Coronary artery (tissue), 2 donors: ENCODE data around the gene KLF5.
A peak's percentile ranks its signal among the peaks of the same experiment; 100 is the strongest.

Experiments
- DNase-seq: peaks from one replicate; pipeline ENCODE4 v3.0.0-alpha.2; 2017; ENCODE audit warnings: low spot score
- H3K27ac ChIP-seq, 2 donors: fragments of 200-600 bp; sonication (generic); one replicate each; pipeline ENCODE4 v1.5.1; 2016 to 2019
- H3K4me3 ChIP-seq: fragments of 200-600 bp; sonication (generic); 2 replicates; pipeline ENCODE4 v1.5.1; 2016; ENCODE audit warnings: mild to moderate bottlenecking, moderate library complexity
- TF ChIP-seq, protein P1 (sequence below): fragments of 200-600 bp; sonication (generic); IDR thresholded peaks from one replicate; pipeline ENCODE4 v1.5.1; 2019; ENCODE audit warnings: antibody characterized with exemption

Gene KLF5

DNA sequence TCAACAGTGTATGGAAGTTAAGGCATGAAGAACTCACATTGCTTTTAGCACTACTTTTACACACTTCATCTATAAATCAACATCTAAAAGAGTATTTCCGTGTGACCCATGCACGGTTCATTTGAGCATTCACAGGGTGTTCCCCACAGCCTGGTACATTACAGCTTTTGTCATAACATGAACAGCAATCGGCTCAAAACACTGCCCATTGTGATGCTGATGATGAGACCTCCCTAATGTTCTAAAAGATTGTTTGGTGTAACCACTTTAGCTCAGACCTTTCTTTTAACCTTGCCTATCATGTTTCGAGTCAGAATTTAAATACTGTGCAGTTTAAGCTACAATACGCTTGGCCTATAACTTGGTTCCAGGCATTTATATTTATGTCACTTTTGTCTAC is 4.1 kb upstream of the KLF5 start:
- Histone ChIP-seq H3K27ac (no peak overlapping the region), H3K4me3 (no peak overlapping the region)
- TF ChIP-seq, protein P1, sequence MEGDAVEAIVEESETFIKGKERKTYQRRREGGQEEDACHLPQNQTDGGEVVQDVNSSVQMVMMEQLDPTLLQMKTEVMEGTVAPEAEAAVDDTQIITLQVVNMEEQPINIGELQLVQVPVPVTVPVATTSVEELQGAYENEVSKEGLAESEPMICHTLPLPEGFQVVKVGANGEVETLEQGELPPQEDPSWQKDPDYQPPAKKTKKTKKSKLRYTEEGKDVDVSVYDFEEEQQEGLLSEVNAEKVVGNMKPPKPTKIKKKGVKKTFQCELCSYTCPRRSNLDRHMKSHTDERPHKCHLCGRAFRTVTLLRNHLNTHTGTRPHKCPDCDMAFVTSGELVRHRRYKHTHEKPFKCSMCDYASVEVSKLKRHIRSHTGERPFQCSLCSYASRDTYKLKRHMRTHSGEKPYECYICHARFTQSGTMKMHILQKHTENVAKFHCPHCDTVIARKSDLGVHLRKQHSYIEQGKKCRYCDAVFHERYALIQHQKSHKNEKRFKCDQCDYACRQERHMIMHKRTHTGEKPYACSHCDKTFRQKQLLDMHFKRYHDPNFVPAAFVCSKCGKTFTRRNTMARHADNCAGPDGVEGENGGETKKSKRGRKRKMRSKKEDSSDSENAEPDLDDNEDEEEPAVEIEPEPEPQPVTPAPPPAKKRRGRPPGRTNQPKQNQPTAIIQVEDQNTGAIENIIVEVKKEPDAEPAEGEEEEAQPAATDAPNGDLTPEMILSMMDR: no peak
- DNase-seq: no peak

DNA sequence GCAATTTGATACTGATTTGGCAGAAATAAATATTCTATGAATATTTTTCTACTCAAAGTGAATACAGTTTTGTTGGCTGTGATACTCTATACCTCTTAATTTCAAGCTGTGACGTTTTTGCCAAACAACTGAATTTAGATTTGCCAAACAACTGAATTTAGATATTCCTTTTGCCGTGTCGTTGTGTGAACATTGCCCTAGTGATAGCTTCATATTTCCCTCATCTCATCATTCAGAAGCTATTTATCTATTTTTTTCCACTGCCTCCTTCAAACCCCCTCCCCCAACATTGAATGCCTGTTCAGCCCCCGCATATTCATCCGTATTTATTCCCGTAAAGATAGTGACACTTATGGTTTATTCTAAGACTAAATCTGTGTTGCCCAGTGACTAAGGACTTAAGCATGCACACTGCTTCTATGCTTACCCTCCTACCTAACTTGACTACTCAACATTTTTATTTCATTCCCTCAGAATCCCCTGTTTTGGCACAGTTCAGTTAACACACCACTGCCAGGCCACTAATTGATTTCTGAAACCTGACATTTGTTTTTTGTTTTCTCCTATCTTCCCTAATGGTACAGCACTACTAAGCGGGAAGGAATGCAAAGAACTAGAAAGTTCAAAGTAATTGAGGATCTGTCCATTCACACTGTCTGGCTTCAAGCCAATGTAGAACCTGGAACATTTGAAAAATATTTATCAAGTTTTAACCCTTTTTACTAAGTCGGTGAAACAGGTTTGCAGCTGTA is 2.8 kb upstream of the KLF5 start:
- TF ChIP-seq, protein P1: no peak
- no peak for DNase-seq
- Histone ChIP-seq H3K4me3 (no peak overlapping the region), H3K27ac (no peak overlapping the region)

DNA sequence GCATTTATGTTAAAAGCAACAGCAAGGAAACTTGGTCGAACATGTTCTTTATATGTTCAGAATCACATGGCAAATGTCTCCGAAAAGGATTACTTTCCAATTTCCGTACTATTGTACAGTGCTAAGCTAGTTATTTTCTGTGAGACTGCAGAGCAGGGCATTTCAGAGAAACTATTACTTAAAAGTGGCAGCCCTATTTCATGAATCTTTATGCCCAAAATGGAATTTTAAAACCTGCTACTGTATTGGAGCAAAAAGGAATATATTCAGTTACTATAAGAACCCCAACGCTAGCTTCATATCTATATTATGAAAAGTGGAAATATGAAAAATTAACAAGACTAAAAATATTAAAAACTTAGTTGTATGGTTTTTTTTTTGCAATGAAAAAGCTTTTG is 2.2 kb upstream of the KLF5 start:
- TF ChIP-seq, protein P1: no peak
- Histone ChIP-seq H3K4me3 (no peak overlapping the region), H3K27ac (no peak overlapping the region)
- DNase-seq: no peak

DNA sequence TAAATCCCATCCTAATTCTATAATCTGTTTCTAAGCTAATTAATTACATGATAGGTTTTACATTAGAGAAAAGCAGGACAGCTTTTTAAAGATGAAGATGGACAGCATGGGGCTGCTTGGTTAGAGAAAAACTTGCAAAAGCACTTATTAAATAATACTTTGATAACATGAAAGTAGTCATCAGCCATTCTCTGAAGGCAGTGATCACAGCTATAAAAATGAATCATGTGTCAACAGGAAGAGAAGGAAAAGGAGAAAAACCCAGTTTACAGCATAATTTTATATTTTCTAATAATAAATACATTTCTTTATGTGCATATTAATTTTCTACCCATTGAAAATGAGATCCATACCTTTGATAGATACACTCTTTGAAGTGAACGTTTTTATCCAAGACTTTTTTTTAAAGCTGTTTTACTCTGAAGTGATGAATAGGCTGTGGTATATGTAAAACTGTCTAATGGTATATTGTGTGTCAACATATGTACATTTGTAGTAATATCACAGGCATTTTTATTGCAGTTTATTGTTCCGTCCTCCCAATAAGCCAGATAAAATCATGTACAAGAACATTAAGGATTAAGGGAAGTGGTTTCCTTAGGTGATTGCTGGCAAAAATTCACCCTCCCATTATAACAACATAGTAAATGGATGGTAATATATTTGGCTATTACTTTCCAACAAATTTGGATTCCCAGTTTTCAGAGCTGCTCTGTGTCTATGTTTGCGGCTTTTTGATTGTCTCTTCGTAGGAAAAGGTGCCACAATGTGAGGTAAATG is 1.3 kb upstream of the KLF5 start:
- Histone ChIP-seq H3K27ac (no peak overlapping the region), H3K4me3 (no peak overlapping the region)
- DNase-seq: no peak
- TF ChIP-seq, protein P1: no peak

DNA sequence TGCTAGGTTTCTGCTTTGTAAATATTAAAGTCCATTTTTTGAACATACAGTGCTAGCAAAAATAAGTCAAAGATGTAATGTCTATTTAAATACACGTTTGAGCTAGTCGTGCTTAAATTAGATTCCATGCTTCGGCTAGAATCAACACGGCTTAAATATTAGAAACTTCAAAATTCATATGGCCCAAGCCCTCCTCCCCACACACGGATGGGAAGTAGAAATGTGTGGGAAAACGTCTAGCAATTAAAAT is 816 bp upstream of the KLF5 start:
- TF ChIP-seq, protein P1: no peak
- DNase-seq: no peak
- Histone ChIP-seq H3K27ac (peak overlapping the region in 1 of 2 donors; percentile 33), H3K4me3 (peak overlapping the region; percentile 95)

DNA sequence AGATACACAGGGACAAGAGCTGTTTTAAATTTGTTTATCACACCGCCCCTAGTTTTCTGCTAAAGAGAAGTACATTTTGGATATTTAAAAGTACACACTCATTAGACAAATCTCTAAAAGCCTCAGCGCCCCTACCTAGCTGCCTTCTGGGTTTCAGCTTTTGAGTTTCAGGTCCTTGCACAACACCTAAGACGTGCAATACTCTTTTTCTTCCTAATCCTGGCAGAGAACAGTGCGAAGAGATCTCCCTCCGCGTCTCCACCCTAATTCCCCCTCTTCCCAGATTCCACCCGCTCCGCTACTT is 421 bp upstream of the KLF5 start:
- TF ChIP-seq, protein P1: no peak
- H3K4me3 ChIP-seq: peak overlapping the region; percentile 95
- DNase-seq: no peak
- H3K27ac ChIP-seq: peak overlapping the region; percentile 33 to 81
